NCI-H1930 (cell line): ENCODE data around the gene DNAJC15.
A peak's percentile ranks its signal among the peaks of the same experiment; 100 is the strongest.
"Not testable (repeated sequence)": the region's sequence is repeated elsewhere in the genome, so short reads cannot be mapped to it uniquely, and the experiment has no call there.

ENCODE experiments used
- DNase-seq, 2 experiments: peaks; one replicate each; lab custom pipeline; 2025; lab: John Stamatoyannopoulos, UW

The DNAJC15 gene

DNA sequence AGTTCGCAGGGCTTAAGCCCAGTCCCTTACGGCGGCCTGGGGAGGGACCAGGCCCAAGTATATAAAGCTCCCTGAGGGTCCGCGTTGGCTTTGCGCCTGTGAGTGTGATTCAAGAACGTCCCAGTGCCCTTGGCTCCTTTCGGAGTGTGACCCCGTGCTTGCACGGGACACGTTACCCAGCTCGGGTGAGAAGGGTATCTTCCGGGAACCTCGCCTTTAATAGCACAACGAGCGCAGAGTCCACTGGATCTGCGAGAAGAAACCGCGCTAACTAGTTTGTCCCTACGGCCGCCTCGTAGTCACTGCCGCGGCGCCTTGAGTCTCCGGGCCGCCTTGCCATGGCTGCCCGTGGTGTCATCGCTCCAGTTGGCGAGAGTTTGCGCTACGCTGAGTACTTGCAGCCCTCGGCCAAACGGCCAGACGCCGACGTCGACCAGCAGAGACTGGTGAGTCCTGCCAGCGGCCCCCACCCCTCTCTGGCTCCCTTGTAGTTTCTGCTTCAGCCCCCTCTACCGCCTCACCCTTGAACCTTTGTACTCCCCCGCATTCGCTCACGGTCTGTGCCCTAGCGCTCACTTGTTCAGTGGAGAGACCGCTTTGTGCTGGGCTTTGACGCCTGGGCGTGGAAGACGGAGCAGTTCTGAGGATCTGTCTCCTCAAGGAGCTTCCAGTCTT, at the start of gene DNAJC15:
Gene DNAJC15 (plus strand): TSS at position 298 of the 675 bp plus-strand sequence. CDS start 41 bp downstream, at position 339.
- peak; percentile 15 to 53 for DNase-seq

DNA sequence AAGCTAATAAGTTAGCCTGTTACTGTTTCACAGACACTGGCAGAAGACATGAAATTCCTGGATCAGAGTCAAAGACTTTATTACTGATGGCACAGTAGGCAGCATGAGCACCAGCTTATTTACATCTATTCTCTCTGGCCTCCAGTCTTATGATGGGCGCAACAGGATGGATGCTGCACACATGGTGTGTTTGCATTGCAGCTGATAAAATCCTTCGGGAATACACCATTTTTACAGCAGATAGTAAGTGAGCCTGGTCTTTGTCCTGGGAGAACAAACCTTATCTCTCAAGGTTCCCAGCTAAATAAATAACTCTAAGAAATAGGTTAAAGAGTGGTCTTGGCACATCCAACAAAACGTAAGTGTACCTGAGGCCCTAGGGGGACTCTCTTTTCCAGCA, 47.3 kb upstream of the DNAJC15 start:
- no peak for DNase-seq

DNA sequence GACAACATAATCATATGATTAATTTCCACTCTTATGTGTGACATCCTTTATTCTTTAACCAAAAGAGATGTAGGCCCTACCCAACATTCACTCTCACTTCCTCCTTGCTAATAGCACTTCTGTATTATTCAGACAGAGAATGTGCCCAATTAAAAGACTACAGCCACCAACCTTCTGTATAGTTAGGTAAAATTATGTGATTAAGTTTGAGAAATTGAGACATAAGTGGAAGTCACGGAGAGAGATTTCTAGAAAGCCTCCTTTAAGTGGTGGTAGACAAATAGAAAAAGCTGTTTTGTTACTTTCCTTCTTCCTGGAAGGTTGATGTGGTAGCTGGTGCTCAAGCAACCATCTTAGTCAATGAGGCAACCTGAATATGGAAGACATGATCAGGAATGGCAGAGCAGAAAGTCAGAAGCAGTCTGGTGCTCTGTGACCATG, 46.1 kb upstream of the DNAJC15 start:
- no peak for DNase-seq

DNA sequence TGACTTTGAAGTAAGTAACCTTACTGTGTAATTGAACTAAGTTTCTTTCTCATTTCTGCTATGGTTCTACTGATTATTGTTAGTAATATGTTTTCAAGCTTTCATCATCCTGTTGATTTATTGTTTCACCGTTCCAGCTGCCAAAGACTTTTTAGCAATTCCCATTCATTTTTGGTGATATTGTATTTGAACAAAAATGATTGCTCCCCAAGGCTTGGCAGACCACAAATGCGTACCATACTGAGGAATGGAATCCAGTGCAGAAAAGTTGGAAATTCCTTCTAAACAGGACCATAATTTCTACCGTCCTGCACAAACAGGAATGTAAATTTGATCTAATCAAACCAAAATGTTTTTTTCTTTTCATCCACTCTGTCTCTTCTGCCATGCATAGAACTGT, 42.1 kb upstream of the DNAJC15 start:
- no peak for DNase-seq

DNA sequence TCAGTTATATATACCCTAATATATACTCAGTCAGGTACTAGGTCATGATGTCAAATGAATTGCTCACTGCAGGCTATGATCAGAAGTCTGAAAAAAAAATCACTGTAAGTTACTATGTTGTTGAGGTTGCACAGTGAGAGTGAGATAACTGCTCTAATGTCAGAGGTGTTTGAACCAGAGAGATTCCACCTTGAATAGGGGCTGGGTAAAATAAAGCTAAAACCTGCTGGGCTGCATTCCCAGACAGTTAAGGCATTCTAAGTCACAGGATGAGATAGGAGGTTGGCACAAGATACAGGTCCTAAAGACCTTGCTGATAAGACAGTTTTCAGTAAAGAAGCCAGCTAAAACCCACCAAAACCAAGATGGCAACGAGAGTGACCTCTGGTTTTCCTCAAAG, 41.5 kb upstream of the DNAJC15 start:
- DNase-seq: no peak

DNA sequence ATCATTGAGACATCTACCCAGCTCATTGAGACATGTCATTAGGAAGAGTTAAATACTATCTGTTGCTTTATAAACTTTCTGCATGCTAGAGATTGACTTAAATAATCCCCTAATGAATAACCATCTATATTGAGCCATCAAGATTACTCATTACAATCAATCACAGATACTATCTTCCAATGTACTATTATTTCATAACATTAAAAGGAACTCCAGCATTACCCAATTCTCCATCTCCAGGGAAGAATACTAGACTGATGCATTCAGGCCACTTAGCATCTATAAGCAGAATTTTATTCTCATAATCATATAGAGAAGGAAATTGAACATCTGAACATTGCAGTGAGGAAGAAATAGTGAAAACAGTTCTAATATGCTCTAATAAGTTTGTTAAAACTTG, 39.4 kb upstream of the DNAJC15 start:
- DNase-seq: no peak

DNA sequence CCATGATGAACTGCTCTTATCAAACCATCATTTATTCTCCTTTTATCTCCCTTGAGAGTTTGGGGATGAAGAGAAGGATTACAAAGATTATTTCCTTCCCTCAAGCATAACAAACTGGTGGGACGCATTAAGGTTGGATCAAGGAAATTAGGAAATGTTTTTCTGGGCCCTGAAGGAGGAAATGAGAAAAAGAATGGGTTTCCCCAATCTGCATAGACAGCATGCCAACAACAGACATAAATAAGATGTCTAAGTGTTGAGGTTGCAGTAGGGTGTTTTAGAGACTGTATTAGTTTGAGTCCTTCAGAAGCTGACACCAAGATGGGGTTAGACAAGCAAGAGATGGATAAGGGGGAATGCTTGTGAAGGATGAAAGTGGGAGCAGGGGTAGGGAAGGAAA, 38.7 kb upstream of the DNAJC15 start:
- no peak for DNase-seq

DNA sequence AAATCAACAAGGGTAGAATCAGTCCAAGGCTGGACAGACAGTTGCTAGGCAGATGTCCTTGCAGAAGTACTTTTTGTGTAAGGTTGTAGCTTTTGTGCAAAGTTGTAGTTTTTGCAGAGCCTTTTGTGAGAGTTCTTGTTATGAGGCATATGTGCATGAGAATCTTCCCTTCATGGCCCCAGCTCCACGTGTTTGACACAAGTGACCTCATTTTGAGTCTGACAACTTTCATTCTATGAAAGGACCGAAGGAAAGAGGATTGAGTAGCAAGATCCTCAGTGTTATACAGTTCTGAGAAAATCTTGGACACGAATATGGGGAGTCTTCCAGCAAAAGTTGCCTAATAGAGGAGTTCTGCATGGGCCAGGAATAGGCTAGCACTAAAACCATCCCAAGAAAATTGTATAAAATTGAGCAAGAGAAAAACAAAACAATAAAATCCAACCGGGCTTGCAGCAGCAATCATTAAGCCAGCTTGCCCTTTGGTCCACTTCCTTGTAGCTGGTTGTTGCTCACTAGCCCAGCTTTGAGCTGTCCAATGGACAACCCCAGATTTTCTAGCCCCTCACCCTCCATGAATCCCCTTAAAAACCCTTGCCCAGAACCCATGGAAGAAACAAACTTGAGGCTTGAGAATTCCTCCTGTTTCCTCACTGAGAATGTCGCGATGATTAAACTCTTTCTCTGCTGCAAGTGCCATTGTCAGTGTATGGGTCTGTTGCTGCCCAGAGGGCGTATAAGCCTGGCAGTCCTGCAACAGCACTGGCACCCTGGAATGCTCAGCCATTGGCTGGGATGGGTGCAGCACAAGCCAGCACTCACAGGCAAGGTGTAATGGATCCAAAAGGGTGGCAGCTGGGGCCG, 37.8 kb upstream of the DNAJC15 start:
- DNase-seq: no peak

DNA sequence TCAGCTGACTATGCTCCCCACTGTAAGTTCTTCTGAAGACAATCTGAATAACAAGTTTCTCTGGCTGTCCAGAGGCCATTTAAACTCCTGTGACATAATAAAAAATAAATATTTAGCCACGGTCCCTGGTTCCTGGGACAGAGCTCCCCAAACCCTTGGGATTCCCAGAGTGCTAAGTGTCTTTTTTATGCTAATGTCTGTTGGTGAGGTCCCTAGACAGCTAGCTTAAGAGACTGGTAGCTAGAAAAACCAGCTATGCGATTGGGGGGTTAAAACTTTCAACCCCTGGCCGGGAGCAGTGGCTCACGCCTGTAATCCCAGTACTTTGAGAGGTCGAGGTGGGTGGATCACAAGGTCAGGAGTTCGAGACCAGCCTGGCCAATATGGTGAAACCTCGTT, 37.2 kb upstream of the DNAJC15 start:
- no peak for DNase-seq

DNA sequence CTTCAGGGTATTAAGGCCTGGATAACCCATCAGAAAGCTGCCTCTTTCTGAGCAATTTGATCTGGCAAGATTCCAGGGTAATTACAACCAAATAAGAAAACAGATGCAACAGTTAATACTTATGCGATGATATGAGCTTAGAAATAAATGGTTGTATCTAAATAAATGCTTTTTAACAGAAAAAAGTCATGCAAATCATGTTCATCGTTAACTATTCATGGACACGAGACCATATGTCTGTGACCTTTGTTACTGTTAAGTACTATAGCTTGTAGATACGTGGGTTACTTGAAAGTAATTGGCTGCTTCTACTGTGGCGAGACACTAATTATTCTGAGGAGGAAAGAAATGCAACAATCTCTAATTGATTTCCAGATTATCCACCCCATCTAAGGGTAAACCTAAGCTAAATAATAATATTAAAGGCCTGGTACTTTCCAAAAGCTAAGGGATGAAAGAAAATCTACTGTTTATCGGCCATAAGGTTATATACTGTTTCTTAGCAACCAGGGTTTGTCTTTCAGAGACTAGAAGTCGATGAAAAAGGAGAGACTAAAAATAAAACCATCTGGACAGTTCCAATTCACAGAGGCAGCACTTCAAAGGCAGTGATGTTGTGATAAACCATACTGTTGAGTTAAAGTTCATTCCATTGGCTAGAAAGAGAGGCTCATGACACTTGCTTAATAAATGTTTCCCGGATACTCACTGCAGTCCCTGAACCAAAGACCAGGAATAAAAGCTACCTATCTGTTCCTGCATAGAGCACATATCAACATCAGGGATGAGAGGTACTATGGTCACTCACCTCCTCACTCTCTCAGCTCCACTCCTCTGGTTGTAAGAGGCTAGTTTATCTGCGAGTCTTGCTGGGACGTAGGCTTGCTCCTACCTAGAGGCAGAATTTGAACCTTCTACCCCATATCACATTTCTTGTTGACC, 32.8 kb upstream of the DNAJC15 start:
- peak in 1 of 2 experiments; percentile 34 for DNase-seq

DNA sequence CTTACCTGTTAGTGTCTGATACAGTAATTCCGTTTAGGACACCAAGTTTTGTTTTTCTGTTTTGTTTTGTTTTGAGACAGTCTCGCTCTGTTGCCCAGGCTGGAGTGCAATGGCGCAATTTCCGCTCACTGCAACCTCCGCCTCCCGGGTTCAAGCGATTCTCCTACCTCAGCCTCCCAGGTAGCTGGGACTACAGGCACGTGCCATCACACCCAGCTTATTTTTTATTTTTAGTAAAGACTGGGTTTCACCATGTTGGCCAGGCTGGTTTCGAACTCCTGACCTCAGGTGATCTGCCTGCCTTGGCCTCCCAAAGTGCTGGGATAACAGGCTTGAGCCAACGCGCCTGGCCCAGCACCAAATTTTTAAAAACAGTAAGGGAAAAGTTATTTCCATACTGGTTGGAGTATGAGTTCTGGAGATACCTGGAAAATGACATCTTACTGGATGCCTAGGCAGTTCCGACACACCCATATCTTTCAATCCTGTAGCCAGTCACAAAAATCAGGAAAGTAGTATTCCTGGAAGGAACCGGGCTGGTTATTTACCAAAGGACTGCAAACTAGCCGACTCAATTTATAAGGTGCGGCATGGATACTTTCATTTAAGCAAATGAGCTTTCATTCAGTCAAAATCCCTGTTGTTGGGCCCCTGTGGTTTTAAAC, 32.0 kb upstream of the DNAJC15 start:
- not testable (repeated sequence) for DNase-seq

DNA sequence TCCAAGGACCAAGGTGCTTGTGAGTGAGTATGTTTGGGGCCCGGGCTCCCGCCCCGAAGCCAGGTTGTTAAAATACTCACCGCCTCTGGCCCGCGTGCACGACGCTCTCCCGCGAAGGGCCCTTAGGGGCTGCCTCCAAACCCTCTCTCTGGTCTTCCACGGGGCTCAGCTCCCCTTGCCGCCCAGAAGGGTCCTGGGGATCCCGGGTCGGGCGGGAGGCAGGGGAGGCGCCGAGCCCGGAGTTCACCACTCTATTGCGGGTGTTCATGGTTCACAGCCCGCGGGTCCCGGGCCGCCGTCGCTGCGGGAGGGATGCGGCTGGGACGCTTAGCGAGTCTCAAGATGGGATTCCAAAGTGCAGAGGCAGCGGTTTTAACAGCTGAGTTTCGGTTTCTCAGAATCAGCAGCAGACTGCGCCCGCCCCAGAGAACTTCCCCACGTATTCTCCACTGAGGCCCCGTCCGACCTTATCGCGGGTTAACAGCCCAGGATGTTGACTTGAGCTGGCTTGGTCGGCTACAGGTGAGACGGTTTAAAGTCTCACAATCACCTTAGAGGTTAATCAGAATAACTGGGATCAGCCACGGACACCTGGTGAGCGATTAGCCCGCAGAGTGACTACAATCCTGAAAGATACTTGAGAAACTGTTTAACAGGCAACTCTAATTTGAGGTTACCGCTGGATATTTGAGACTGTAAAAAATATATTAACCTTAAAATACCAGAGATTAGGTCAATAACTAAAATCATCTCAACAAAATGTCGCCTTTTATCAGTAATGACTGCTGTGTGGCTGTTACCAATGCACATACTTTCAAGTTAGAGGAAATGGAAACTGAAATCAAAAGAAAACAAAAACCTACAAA, 31.3 kb upstream of the DNAJC15 start, which contains the start of gene EPSTI1:
Gene EPSTI1 (minus strand): TSS at position 344 of the 866 bp plus-strand sequence. CDS start 76 bp downstream, at position 268.
- DNase-seq: no peak

DNA sequence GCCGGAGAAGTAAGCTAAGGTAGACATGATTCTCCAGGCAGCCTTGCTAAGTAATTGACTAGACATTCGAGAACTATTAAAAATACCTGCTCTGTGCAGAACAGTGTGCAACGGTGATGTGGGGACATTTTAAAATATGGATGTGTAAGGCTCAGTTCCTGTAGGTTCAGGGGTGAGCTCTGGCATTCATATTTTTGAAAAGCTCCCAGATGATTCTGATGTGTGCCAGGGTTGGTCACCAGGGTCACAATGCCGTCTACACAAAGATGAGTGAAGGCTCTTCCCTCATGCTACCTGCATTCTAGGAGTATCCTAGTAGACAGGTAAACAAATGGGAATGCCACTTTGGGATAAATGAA, 30.6 kb upstream of the DNAJC15 start:
- no peak for DNase-seq

DNA sequence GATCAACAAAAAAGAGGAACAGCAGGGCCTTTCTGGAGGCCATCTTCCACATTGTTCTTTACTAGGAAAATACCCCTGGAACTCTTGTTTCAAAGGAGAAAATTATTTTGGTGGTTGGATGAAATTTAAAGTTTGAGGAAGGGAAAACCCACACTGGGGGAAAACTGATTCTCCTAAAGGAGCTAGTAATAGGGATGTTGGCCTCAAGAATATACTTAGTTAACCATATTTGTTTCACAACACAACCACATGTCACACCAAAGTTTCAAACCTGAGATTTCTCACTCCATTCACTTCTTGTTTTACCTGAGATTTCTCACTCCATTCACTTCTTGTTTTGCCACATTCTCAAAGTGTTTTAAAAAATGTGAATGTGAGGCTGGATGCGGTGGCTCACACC, 28.5 kb upstream of the DNAJC15 start:
- no peak for DNase-seq

DNA sequence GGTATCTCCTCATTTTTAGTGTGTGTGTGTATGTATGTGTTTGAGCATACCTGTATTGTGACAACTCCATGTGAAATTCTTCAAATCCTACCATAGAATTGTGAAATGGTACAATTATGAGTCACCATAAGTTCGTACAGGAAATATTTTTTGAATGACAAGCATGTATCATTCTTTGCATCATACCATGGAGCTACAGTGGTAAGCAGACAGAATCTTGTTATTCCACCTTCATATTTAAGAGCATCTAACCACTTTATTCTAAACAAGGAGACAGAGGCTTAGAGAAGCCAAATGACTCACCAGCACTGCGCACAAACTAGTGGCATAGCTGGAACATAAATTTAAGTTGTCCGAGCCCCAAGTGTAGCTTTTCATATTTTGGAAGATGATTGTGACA, 26.8 kb upstream of the DNAJC15 start:
- DNase-seq: no peak

DNA sequence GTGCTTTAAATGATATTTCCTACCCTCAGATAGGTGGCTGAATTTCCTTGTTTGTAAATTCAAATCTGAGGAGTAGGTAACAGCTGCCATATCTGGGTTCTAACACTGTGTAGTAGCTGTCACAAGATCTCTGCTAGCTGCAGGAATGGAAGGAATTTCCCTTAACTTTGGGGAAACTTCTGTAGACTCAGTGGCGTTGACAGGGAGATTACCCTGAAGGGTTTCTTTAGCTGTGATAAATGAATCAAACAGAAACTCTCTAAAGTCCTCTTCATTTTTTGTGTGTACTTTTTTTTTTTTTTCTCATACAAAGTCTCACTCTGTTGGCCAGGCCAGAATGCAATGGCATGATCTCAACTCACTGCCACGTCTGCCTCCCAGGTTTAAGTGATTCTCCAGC, 26.0 kb upstream of the DNAJC15 start:
- no peak for DNase-seq

DNA sequence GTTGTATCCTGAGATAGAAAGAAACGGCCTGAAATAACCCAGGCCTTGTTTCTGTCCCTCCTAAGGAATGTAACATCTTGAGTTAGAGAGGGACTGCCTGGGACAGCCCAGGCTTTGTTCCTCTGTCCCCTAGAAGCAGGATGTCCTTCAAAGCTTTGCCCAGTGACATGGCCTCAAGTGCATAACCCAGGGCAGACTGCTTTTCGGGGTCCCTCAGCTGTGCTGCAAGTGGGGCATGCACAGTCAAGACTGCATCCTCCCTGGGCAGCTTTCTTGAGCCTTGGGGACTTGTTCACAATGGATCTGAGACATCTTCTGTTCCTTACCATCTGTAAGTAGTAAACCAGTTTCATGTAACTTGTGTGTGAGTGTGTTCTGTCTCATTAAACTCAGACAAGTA, 23.9 kb upstream of the DNAJC15 start:
- no peak for DNase-seq

DNA sequence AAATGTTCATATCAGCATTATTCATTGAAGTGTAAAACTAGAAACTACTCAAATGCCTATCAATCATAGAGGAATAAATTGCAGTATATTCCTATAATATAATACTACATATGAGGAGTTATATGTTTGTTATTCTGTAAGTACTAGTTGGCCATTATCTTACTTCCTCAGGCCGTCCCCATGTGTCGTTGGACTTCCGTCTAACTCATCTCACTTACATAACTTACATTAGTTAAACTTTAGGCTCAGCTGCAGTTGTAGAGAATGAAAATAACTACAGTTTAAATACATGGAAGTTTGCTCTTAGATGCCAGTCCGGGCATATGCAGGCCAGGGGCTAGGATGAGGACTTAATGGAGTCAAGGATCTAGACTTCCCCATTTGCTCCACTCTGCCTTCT, 22.7 kb upstream of the DNAJC15 start:
- DNase-seq: no peak

DNA sequence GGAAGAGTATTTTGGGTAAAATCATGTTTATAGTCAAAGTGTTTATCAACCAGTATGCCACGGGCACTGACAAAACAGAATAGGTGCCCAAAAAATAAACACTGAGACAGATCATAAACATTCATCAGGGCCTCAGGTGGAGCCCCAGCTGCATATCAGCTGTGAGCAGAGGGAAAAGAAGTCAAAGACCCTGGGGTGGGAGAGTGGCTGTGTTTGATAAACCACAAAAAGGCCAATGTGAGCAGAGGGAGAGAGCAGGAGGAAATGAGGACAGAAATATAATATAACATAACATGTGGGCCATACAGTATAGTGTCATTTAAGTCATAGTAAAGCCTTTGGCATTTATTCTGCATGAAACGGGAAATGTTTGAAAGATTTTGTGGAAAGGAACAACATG, 21.4 kb upstream of the DNAJC15 start:
- DNase-seq: no peak

DNA sequence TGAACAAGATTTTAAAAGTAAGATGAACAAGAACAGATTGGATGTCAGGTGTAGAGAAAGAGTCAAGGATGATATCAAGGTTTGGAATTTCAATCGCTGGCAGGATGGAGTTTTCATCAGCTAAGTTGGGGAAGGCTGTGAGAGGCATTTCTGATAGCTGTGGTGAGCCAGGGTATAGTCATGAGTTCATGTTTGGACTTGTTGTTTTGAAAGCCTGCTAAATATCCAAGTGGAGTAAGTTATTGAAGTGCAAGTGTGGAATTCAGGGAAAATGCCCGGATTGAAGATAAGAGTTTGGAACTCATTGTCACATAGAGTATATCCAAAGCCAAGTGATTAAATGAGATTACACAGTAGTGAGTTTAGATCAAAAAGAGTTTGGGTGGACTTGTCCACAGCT, 20.4 kb upstream of the DNAJC15 start:
- no peak for DNase-seq

DNA sequence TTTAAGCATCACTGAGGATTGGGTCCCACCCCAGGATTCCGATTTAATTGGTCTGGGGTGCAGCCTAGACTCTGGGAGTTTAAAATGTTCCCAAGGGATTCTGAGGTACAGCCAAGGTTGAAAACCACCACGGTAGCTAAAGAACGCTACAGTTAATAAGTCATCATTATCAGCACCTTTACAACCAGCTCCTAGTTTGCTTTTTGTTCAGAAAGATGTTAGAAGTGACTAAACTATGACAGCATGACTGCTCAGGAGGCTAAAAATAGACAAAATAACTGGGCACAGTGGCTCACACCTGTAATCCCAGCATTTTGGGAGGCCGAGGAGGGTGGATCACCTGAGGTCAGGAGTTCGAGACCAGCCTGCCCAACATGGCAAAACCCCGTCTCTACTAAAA, 19.7 kb upstream of the DNAJC15 start:
- DNase-seq: no peak
